B cell (primary cell): ENCODE data around the gene MYADML2.

Experiments used
- EZH2 ChIP-seq: IDR thresholded peaks from 2 replicates; pipeline ENCODE4 v1.6.1; 2012; ENCODE audit warnings: borderline replicate concordance, low read depth, mild to moderate bottlenecking, moderate library complexity, low read length; ENCODE audit not compliant: insufficient read depth, poor library complexity, severe bottlenecking
- TF ChIP-seq, protein P1 (sequence below): fragments of 200-600 bp; IDR thresholded peaks from one replicate; pipeline ENCODE4 v1.8.0; 2022; ENCODE audit warnings: antibody characterized with exemption, mild to moderate bottlenecking

- TF ChIP-seq, protein P1, sequence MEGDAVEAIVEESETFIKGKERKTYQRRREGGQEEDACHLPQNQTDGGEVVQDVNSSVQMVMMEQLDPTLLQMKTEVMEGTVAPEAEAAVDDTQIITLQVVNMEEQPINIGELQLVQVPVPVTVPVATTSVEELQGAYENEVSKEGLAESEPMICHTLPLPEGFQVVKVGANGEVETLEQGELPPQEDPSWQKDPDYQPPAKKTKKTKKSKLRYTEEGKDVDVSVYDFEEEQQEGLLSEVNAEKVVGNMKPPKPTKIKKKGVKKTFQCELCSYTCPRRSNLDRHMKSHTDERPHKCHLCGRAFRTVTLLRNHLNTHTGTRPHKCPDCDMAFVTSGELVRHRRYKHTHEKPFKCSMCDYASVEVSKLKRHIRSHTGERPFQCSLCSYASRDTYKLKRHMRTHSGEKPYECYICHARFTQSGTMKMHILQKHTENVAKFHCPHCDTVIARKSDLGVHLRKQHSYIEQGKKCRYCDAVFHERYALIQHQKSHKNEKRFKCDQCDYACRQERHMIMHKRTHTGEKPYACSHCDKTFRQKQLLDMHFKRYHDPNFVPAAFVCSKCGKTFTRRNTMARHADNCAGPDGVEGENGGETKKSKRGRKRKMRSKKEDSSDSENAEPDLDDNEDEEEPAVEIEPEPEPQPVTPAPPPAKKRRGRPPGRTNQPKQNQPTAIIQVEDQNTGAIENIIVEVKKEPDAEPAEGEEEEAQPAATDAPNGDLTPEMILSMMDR, result no peak
- TF ChIP-seq EZH2, result no peak
Observed at GRCh38 chr17:81983639-81984373, 36.8 kb upstream of the MYADML2 start.
